Glomerular visceral epithelial cell (primary cell): ENCODE measurements around the gene CD70.
A peak's percentile ranks its signal among the peaks of the same experiment; 100 is the strongest.
"Not testable (repeated sequence)": the region's sequence is repeated elsewhere in the genome, so short reads cannot be mapped to it uniquely, and the experiment has no call there.

Source experiments
- DNase-seq: peaks from one replicate; pipeline ENCODE4 v3.0.0-alpha.2; 2016; ENCODE audit errors: extremely low spot score

CD70 gene

GRCh38 chr19:6590827-6591319 is at the start of gene CD70:
CD70 (minus strand) TSS chr19:6591150; CDS start chr19:6591002, 148 bp downstream.
- DNase-seq, result peak; percentile 92

- DNase-seq, result not testable (repeated sequence)
These were observed 49.4 kb upstream of the CD70 start for GRCh38 chr19:6640333-6640732.

GRCh38 chr19:6639439-6639838 is 48.5 kb upstream of the CD70 start:
- peak; percentile 56 for DNase-seq

- DNase-seq, result not testable (repeated sequence)
These were observed 42.5 kb upstream of the CD70 start for GRCh38 chr19:6633456-6633813.

GRCh38 chr19:6632747-6633455 is 42.0 kb upstream of the CD70 start:
- peak; percentile 85 for DNase-seq

- peak; percentile 74 for DNase-seq
These were observed 41.2 kb upstream of the CD70 start for GRCh38 chr19:6632002-6632621.

GRCh38 chr19:6626764-6627163 is 35.8 kb upstream of the CD70 start:
- no peak for DNase-seq

- no peak for DNase-seq
These were observed 26.4 kb upstream of the CD70 start for GRCh38 chr19:6617374-6617773.

- peak; percentile 67 for DNase-seq
These were observed 25.1 kb upstream of the CD70 start for GRCh38 chr19:6616011-6616410.

GRCh38 chr19:6613711-6614110 is 22.8 kb upstream of the CD70 start:
- peak; percentile 50 for DNase-seq

GRCh38 chr19:6610934-6611852 is 20.2 kb upstream of the CD70 start:
- peak; percentile 98 for DNase-seq

- peak; percentile 80 for DNase-seq
These were observed 18.0 kb upstream of the CD70 start for GRCh38 chr19:6608940-6609339.

- DNase-seq, result not testable (repeated sequence)
These were observed 17.2 kb upstream of the CD70 start for GRCh38 chr19:6608146-6608545.

GRCh38 chr19:6606276-6607070 is 15.5 kb upstream of the CD70 start:
- not testable (repeated sequence) for DNase-seq

- DNase-seq, result no peak
These were observed 14.0 kb upstream of the CD70 start for GRCh38 chr19:6604906-6605305.

GRCh38 chr19:6602729-6603114 is 11.8 kb upstream of the CD70 start:
- DNase-seq, result no peak

- DNase-seq, result not testable (repeated sequence)
These were observed 10.6 kb upstream of the CD70 start for GRCh38 chr19:6601537-6602052.

- not testable (repeated sequence) for DNase-seq
These were observed 10.1 kb upstream of the CD70 start for GRCh38 chr19:6600951-6601536.

GRCh38 chr19:6599866-6600454 is 9.0 kb upstream of the CD70 start:
- DNase-seq, result no peak

GRCh38 chr19:6598254-6598892 is 7.4 kb upstream of the CD70 start:
- not testable (repeated sequence) for DNase-seq
